Endothelial cell of umbilical vein (primary cell): ENCODE data around the gene MAGI1. TPM values are rescaled to one million over a fixed set of nuclear protein-coding genes. Genes with fewer than 3 reads are reported as not detected.

Experiments
- BruUV-seq: library from RNA; stranded (reverse); fragments of 400-500 nt; replicated peaks from 2 replicates; lab custom pipeline; 2021; lab: Mats Ljungman, UMichigan
- CTCF ChIA-PET: fragments of 300-600, 350-600 bp; sonication (Branson Sonifier 250); formaldehyde crosslinking; loops from one replicate; lab custom pipeline; 2021; ENCODE audit warnings: antibody characterized with exemption, inconsistent platforms; lab: Charles Lee
- POLR2A ChIA-PET: fragments of 300-600, 350-600 bp; sonication (Branson Sonifier 250); formaldehyde crosslinking; loops from one replicate; lab custom pipeline; 2021; ENCODE audit warnings: antibody characterized with exemption, inconsistent platforms; lab: Charles Lee
- DNase-seq: peaks from one replicate; pipeline ENCODE4 v3.0.0-alpha.2; 2011; ENCODE audit warnings: low read depth, low spot score
- FAIRE-seq: peaks from 2 replicates; lab custom pipeline; 2011; peaks lifted over from hg19 to GRCh38; lab: Jason Lieb, UNC
- H2AFZ ChIP-seq: 2 replicates; pipeline ENCODE4 v1.6.0; 2012; ENCODE audit warnings: low read depth, low read length, control low read depth, inconsistent platforms
- H3K27ac ChIP-seq: 2 replicates; pipeline ENCODE4 v1.5.1; 2011; ENCODE audit warnings: low read depth, mild to moderate bottlenecking, control low read depth, low read length, moderate library complexity; ENCODE audit not compliant: insufficient read depth
- H3K27me3 ChIP-seq, 2 experiments: 2 replicates each; pipeline versions ENCODE4 v1.6.0 to v1.6.1; 2011; ENCODE audit warnings: low read length in 2 of 2, mixed read lengths in 1 of 2; ENCODE audit not compliant: control insufficient read depth in 2 of 2, insufficient read depth in 2 of 2
- H3K36me3 ChIP-seq, 2 experiments: 2 replicates in 1 of 2; 3 replicates in 1 of 2; pipeline ENCODE4 v1.5.1; 2011; ENCODE audit warnings: low read length in 2 of 2, mild to moderate bottlenecking in 1 of 2, moderate library complexity in 1 of 2; ENCODE audit not compliant: control insufficient read depth in 2 of 2, insufficient read depth in 2 of 2; ENCODE audit errors: extremely low read depth in 1 of 2
- H3K4me1 ChIP-seq: 3 replicates; pipeline ENCODE4 v1.5.1; 2011; ENCODE audit warnings: mild to moderate bottlenecking, low read length; ENCODE audit not compliant: control insufficient read depth, insufficient read depth; ENCODE audit errors: extremely low read depth
- H3K4me2 ChIP-seq: 2 replicates; pipeline ENCODE4 v1.6.1; 2011; ENCODE audit warnings: low read length, control low read depth, mixed read lengths; ENCODE audit not compliant: insufficient read depth
- H3K4me3 ChIP-seq, 3 experiments: fragments of 200-600 bp in 1 of 3; sonication (generic), shearing (Covaris generic) in 1 of 3; replicated peaks in 1 of 3; 2 replicates each; pipeline ENCODE4 v1.5.1; 2011 to 2016; ENCODE audit warnings: control low read depth in 3 of 3, low read length in 3 of 3, mild to moderate bottlenecking in 2 of 3, inconsistent platforms in 1 of 3, low read depth in 1 of 3, moderate library complexity in 1 of 3; ENCODE audit not compliant: insufficient read depth in 1 of 3
- H3K79me2 ChIP-seq: 2 replicates; pipeline ENCODE4 v1.6.0; 2012; ENCODE audit warnings: low read length, inconsistent platforms; ENCODE audit not compliant: control insufficient read depth, insufficient read depth
- H3K9ac ChIP-seq: replicated peaks from 2 replicates; pipeline ENCODE3; 2011; ENCODE audit warnings: low read length, control low read depth; ENCODE audit not compliant: insufficient read depth; ENCODE audit errors: extremely low read depth
- H3K9me1 ChIP-seq: replicated peaks from 3 replicates; pipeline ENCODE4 v1.6.0; 2011; ENCODE audit warnings: mild to moderate bottlenecking, low read length; ENCODE audit not compliant: control insufficient read depth, insufficient read depth; ENCODE audit errors: extremely low read depth
- H3K9me3 ChIP-seq: replicated peaks from 2 replicates; pipeline ENCODE4 v1.5.1; 2012; ENCODE audit warnings: low read length, inconsistent platforms; ENCODE audit not compliant: control insufficient read depth, insufficient read depth
- H4K20me1 ChIP-seq: replicated peaks from 2 replicates; pipeline ENCODE3; 2011; ENCODE audit warnings: mild to moderate bottlenecking, low read length; ENCODE audit not compliant: control insufficient read depth, insufficient read depth; ENCODE audit errors: extremely low read depth
- EZH2 ChIP-seq: IDR thresholded peaks from 2 replicates; pipeline ENCODE4 v1.6.1; 2012; ENCODE audit warnings: borderline replicate concordance, low read depth, mild to moderate bottlenecking, moderate library complexity, low read length, inconsistent platforms; ENCODE audit not compliant: severe bottlenecking
- FOS ChIP-seq: IDR thresholded peaks from 2 replicates; pipeline ENCODE4 v1.6.1; 2011; ENCODE audit warnings: mild to moderate bottlenecking, low read length, moderate library complexity, borderline replicate concordance; ENCODE audit not compliant: insufficient read depth
- GATA2 ChIP-seq: IDR thresholded peaks from 2 replicates; pipeline ENCODE4 v1.7.0; 2011; ENCODE audit warnings: low read depth, mild to moderate bottlenecking, moderate library complexity, mixed read lengths, low read length; ENCODE audit not compliant: insufficient read length, insufficient read depth
- JUN ChIP-seq: IDR thresholded peaks from 2 replicates; pipeline ENCODE4 v1.6.1; 2011; ENCODE audit warnings: borderline replicate concordance, low read depth; ENCODE audit not compliant: insufficient read length, insufficient read depth
- MAX ChIP-seq: IDR thresholded peaks from 2 replicates; pipeline ENCODE4 v1.6.1; 2011; ENCODE audit not compliant: insufficient read depth, insufficient read length
- MYC ChIP-seq: IDR thresholded peaks from one replicate; pipeline ENCODE4 v1.6.1; 2011; ENCODE audit warnings: mild to moderate bottlenecking, low read depth, low read length
- POLR2A ChIP-seq: IDR thresholded peaks from 2 replicates; pipeline ENCODE4 v1.6.1; 2012; ENCODE audit warnings: low read depth, mild to moderate bottlenecking, control low read depth, low read length
- POLR2AphosphoS5 ChIP-seq: IDR thresholded peaks from 2 replicates; pipeline ENCODE4 v1.6.1; 2012; ENCODE audit warnings: low read depth, mild to moderate bottlenecking, control low read depth, low read length, moderate library complexity; ENCODE audit not compliant: insufficient read depth
- dilution Hi-C: fragments of 300-500 bp; cut with MboI; formaldehyde crosslinking; loops from one replicate; pipeline ENCODE4 v1.15.0; 2019; ENCODE audit warnings: low sequenced_read_pairs; ENCODE audit not compliant: extremely low pct_ligation_motif_present
- intact Hi-C: fragments of 100-400 bp; cut with micrococcal nuclease; formaldehyde crosslinking; loops from one replicate; pipeline ENCODE4 v1.10.0; 2022
- polyA plus RNA-seq, 4 experiments: library from polyadenylated mRNA; depleted of rRNA in 3 of 4; stranded (reverse) in 3 of 4; unstranded in 1 of 4; fragments of >200 nt; gene quantifications; 2 replicates each; pipeline versions ENCODE4 v1.2.1 to v1.2.3, GENCODE V29; 2011 to 2012; ENCODE audit warnings: missing spikeins in 1 of 4
- total RNA-seq: library from RNA; stranded (reverse); gene quantifications from 2 replicates; pipeline ENCODE4 v1.2.3, GENCODE V29; 2021
- TF ChIP-seq, protein P1 (sequence below), 2 donors: IDR thresholded peaks; 1 replicate in 1 of 2; 2 replicates in 1 of 2; pipeline ENCODE4 v1.5.1; 2011; ENCODE audit warnings: low read length in 2 of 2, mild to moderate bottlenecking in 2 of 2, moderate library complexity in 2 of 2, control low read depth in 1 of 2, inconsistent platforms in 1 of 2, low read depth in 1 of 2; ENCODE audit not compliant: insufficient read depth in 1 of 2; ENCODE audit errors: extremely low read depth in 1 of 2

The MAGI1 gene
- total and polyA plus RNA-seq, 2 donors (not counting 3 experiments of a cell fraction or from before 2014, with no cell fraction given) = 10.1 to 47.9 TPM

DNA sequence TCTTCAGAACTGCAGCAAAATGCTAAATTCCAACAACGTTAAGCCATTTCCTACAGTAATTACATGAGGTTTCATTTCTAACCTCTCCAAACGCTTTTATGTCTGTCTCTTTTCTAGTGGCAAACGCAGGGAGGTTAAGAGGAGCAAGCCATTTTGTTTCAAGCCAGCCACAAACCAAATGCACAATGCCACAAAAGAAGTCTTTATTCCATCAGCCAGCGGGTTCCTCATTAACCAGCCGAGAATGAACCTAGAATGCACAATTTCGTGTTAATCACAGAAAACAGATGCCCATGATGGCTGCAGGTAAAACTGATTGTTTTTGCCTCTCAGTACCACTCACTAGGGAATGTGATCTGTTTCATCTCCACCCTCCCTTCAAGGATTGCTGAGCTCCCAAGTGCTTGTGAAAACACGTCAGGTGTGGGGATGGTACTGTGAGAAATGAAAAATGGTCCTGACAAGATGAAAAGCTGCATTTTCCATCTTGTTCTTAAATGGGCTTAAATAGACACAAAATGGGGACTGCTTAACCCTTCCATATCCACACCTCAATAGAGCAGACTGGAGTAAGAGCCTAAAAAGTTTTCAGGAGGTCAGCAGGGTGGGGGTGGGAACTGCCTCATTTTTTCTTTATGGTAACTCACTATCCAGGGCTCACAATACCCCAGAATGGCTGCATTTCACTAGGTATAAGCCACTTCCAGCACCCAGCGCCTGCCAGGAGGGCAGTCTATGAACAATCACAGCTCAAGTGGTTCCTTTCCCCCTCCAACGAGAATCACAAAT is 277.1 kb downstream of the MAGI1 start:
- BruUV-seq = no TSS peak
- Histone ChIP-seq H3K4me3 (no peak overlapping the region), H3K27me3 (no peaks in the 10 kb centered on the region), H3K4me1 (no peaks in the 10 kb centered on the region), H3K4me2 (no peak overlapping the region), H4K20me1 (peaks cover 2% of the 10 kb centered on the region), H2AFZ (no peak overlapping the region), H3K79me2 (no peaks in the 10 kb centered on the region), H3K9ac (no peak overlapping the region), H3K9me3 (no peaks in the 10 kb centered on the region), H3K27ac (no peak overlapping the region), H3K36me3 (no peaks in the 10 kb centered on the region), H3K9me1 (no peaks in the 10 kb centered on the region)
- no peak for DNase-seq
- ChIA-PET POLR2A (no interaction called here), CTCF (interaction anchor here (2.5 kb wide), 1 partner anchor 10 kb away, joined by 7 read pairs; no protein-coding TSS in a partner anchor)
- no peak for FAIRE-seq
- intact Hi-C loops (no loop called here), dilution Hi-C loops (no loop called here)
- TF ChIP-seq MAX = no peak
- no peak for TF ChIP-seq EZH2
- TF ChIP-seq, protein P1, sequence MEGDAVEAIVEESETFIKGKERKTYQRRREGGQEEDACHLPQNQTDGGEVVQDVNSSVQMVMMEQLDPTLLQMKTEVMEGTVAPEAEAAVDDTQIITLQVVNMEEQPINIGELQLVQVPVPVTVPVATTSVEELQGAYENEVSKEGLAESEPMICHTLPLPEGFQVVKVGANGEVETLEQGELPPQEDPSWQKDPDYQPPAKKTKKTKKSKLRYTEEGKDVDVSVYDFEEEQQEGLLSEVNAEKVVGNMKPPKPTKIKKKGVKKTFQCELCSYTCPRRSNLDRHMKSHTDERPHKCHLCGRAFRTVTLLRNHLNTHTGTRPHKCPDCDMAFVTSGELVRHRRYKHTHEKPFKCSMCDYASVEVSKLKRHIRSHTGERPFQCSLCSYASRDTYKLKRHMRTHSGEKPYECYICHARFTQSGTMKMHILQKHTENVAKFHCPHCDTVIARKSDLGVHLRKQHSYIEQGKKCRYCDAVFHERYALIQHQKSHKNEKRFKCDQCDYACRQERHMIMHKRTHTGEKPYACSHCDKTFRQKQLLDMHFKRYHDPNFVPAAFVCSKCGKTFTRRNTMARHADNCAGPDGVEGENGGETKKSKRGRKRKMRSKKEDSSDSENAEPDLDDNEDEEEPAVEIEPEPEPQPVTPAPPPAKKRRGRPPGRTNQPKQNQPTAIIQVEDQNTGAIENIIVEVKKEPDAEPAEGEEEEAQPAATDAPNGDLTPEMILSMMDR (IDR thresholded peaks at IDR 0.05; ENCODE audit: extremely low read depth in 1 of 2, insufficient read depth in 1 of 2, low read depth in 1 of 2, low read length in 2 of 2) = no peak
- no peak for TF ChIP-seq FOS
- no peak for TF ChIP-seq GATA2
- no peak for TF ChIP-seq JUN
- TF ChIP-seq MYC = no peak
- no peak for TF ChIP-seq POLR2A
- TF ChIP-seq POLR2AphosphoS5 = no peak
